Stimulated activated CD8-positive, alpha-beta memory T cell treated with anti-CD3 and anti-CD28 coated beads, Interleukin-7, amount 100 ng/mL, for 1 hour (primary cell): Measurements from ENCODE around the gene NEURL1B.

ENCODE experiments used
- DNase-seq, 2 donors: peaks; one replicate each; pipeline ENCODE4 v3.0.0-alpha.2; 2020; ENCODE audit warnings: low read depth in 2 of 2

NEURL1B gene

GRCh38 chr5:172715931-172716682 lies 75.0 kb downstream of the NEURL1B start:
- DNase-seq = no peak

DNA sequence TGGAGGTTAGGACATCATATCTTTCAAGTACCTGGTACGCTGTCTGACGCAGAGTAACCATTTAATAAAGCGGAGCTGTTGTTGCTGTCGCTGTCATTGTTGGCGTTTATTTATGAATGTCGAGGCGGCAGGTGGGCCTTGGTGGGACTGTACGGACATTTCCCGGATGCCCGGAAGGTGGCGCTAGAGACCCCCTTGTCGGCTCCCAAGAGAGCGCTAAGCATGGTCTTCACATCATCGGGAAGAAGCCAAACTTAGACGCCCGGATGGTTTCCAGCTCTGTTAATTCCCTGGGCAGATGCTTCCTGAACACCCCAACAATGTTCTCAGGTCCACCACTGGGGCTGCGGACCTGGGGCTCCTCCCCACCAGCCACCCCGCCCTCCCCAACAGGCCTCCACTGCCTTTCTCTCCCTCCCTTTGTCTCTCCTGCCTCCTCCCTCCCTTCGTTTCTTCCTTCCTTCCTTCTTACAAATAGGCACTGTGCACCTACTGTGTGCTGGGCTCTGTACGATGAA lies 75.8 kb downstream of the NEURL1B start:
- DNase-seq = peak; percentile 71 to 82

GRCh38 chr5:172717481-172718195 lies 76.6 kb downstream of the NEURL1B start:
- DNase-seq = no peak

DNA sequence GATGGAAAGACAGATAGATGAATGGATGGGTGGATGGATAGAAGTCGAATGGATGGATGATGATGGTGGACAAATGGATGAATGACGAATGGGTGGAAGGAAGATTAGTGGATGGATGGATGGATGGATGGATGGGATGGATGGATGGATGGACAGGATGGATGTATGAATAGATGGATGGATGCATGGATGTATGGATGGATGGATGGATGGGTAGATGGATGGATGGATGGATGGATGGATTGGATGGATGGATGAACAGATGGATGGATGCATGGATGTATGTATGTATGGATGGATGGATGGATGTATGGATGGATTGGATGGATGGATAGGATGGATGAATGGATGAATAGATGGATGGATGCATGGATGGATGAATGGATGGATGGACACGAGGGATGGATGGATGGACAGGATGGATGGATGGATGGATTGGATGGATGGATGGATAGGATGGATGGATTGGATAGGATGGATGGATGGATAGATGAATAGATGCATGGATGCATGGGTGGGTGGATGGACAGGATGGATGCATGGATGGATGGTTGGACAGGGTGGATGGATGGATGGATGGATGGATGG lies 77.6 kb downstream of the NEURL1B start:
- no peak for DNase-seq

DNA sequence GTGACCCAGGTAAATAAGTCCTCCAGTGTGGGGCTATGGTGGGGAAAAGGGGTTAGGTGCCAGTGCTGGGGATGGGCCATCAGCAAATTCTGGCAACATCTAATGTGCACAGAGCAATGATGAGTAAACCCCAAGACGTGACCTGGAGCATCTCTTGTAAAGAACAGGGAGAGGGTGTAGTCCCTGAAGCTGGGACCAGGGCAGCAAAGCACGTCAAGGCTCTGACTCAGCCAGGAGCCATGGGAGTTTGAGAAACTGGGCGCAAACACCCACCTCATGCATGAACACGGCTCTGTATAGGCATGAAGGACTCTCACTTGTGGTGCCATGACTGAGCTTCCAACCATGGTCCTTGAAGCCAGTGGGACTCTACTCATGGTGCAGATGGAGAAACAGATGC lies 78.1 kb downstream of the NEURL1B start:
- no peak for DNase-seq

DNA sequence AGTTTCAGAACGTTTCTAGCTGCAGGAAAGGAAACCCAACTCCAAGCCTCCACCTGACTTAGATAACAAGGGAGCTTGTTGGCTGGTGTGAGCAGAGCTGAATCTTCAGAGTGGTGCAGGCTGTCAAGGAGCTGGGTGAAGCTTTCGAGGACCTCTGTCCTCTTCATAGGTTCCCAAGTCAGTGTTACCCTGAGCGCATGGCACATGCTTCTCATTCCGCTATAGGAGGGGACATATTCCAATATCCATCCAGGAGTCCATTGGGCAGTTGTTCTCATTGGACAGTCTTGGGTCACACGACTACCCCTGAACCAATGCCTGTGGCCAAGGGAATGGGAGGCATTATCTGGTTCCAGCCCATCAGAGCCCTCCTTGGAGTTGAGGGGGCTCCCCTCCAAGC lies 79.6 kb downstream of the NEURL1B start:
- DNase-seq = no peak

GRCh38 chr5:172721455-172722326 lies 80.6 kb downstream of the NEURL1B start:
- DNase-seq = no peak

- DNase-seq = no peak
Measured at GRCh38 chr5:172722327-172722815, 81.3 kb downstream of the NEURL1B start.

GRCh38 chr5:172723508-172723907 lies 82.4 kb downstream of the NEURL1B start:
- no peak for DNase-seq

DNA sequence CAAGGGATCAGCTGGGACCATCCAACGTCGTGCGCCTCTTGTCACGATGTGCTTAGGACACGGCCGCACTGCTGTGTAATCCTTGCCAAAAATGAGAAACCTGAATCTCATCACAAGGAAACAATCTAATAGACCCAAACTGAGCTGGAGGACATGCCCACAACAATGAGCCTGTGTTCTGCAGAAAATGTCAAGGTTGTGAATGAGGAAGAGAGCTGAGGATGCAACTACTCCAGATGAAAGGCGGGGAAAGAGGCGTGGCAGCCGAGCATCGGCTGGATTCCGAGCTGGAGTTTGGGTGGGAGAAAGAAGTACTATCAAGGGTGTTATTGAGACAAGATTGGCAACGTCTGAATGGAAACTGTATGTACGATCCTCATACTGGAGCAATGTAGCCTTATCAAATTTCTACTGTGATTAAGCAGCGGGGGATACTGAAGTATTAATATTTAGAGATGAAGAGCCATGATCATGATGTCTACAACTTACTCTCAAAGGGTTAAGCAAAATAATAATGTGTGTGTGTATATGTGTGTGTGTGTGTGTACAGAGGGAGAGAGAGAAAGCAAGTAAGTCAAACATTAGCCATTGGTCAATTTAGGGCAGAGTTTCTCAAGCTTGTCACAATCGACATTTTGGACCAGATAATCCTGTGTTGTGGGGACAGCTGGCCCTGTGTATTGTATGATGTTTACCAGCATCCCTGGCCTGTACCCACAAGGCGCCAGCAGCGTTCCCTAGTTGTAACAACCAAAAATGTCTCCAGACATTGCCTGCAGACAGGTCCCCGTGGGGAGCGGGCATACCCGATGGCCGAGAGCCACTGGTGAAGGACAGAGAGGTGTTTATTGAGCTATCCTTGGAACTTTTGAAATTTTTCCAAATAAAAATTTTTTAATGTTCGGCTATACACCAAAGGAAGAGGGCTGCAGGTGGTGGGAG lies 83.5 kb downstream of the NEURL1B start:
- no peak for DNase-seq

- no peak for DNase-seq
Measured at GRCh38 chr5:172725273-172725672, 84.2 kb downstream of the NEURL1B start.

GRCh38 chr5:172725785-172726184 lies 84.7 kb downstream of the NEURL1B start:
- DNase-seq = no peak

DNA sequence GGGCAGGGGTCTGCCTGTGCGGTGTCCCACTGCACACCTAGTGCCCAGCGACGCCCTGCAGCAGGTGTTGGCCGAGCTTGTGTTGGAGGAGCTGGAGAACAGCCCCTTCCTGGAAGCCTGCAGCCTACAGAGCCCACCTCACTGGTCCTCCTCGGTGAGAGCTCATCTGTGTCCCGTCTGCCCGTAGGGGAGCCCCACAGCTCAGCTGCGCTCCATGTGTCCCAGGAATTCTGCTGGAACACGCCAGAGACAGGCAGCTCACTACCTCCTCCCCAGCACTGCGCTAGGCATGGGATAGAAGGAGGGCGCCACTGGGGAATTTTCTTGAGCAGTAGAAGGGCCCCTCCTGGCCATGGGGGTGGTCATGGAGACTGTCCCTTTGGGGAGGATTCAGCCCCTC lies 85.9 kb downstream of the NEURL1B start:
- DNase-seq = no peak

DNA sequence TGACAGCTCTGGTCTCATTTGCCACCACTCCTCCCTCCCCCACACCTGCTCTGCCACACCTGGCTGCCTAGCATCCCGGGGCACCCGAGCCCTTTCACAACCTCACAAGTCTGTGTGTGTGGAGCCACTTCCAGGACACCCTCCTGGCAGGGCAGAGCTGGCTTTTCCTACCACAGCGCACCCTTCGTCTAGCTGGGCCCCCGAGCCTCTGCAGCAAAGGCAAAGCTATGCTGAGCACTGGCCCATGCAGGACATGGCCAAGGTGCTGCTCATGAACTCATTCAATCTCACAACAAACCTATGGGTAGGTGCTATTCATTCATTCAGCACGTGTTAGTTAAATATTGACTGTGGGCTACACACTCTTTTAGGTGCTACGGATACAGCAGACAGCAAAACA lies 86.5 kb downstream of the NEURL1B start:
- DNase-seq = no peak

DNA sequence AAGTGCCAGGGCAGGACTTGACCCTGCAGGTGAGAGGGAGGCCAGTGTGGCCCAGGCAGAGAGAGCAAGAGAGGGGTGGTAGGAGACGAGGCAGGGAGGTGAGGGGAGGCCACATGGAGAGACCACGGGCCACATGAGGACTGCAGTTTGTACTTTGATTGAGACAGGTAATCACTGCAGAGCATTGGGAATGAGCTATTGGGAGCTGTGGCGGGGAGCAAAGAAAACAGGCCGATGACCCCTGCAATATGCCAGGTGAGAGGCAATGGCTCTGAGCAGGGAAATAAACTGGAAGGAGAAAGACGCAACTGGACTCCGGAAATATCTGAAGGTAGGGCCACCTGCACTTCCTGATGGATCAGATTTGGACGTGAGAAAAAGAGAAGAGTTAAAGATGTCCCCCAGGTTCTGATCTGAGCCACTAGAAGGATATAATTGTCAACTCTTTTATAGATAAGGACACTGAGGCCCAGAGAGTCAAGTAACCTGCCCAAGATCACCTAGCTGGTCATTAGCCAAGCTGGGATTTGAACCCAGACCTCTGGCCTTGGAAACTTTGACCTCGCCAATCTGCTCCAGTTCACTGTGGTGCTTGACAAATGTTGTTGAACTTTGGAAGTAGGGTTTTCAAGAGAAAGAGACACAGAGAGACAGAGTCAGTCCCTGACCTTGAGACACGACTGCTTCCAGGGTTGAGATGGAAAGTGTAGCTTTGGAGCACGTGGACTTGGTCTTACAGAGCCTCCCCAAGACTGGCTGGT lies 87.6 kb downstream of the NEURL1B start:
- DNase-seq = no peak

GRCh38 chr5:172729588-172729987 lies 88.5 kb downstream of the NEURL1B start:
- DNase-seq = no peak

DNA sequence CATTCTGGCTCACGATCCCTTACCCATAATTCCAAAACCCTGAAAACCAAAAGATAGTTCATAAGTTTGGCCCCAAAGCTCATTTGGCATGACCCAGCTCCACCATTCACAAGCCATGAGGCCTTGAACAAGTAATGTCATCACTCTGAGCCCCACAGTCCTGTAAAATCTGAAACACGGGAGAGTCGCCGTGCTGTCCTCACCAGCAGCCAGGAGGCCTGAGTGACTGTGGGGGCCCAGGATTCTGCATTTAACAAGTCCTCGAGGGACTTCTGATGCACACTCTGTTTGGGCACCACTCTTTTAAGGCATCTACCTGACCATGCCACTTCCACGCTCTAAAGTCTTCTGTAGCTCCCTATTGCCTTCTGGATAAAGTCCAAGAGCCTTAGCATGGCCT lies 89.2 kb downstream of the NEURL1B start:
- no peak for DNase-seq

DNA sequence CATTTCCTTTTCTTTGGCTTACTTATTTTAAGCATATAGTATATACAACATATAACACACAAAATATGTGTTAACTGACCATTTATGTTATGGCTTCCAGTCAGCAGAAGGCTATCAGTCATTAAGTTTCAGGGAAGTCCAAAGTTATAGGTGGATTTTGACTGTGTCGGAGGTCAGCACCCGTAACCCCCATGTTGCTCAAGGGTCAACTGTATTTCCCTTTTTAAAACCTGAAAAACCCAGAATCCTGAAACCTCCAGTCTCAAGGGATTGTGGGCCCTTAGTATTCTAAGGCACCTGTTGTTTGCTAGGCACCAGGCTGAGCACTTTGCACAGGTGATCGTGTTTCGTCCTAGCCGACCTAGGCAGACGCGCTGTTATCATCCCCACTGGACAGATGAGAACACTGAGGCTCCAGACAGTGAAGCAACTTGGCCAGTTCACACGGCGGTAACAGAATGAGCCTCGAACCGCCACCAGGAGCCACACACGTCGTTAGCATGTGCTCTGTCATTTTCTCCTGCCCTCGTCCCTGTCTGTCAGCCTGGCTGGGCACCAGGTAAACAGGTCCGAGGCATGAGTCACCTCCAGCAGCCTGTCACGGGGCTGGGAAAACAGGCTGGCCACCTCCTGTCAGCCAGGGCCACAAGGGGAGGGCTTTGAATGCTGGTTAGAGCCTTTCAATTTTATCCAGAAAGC lies 90.1 kb downstream of the NEURL1B start:
- DNase-seq = no peak

DNA sequence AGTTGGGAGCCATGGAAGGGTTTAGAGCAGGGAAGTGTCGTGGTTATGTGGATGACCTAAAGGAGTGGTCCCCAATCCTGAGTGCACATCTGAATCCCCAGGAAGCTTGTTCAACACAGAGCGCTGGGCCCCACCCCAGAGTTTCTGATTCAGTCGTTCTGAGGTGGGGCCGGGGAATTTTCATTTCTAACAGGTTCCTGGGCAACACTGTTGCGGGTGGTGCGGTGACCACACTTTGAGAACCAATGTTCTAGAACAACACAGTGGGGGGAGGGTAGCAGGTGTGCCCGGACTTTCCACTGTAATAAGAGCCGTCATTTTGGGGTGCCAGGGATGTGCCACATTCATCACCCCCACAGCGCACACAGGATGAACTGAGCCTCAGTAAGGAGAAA lies 90.6 kb downstream of the NEURL1B start:
- no peak for DNase-seq
